K562 (cell line): ENCODE results near the gene CS. TPM values are rescaled to one million over a fixed set of nuclear protein-coding genes. Genes with fewer than 3 reads are reported as not detected.

Experiments used
- CTBP1 ChIP-seq: fragments of 450-650 bp; IDR thresholded peaks from 2 replicates; pipeline ENCODE4 v1.6.1; 2016; ENCODE audit warnings: borderline replicate concordance
- DMBX1 ChIP-seq: fragments of 250-450 bp; sonication (Bioruptor Pico); IDR thresholded peaks from 2 replicates; pipeline ENCODE4 v1.8.0; 2022; ENCODE audit warnings: inconsistent platforms, mild to moderate bottlenecking, moderate library complexity, borderline replicate concordance
- ESRRA ChIP-seq: fragments of 450-650 bp; IDR thresholded peaks from 2 replicates; pipeline ENCODE4 v1.6.1; 2014; ENCODE audit warnings: low read depth, mild to moderate bottlenecking, moderate library complexity, borderline replicate concordance
- HMG20B ChIP-seq: fragments of 250-450 bp; sonication (Bioruptor Pico); IDR thresholded peaks from 2 replicates; pipeline ENCODE4 v1.5.0; 2021; ENCODE audit warnings: mild to moderate bottlenecking
- MCM3 ChIP-seq: fragments of 450-650 bp; IDR thresholded peaks from 2 replicates; pipeline ENCODE4 v1.6.1; 2016
- PPARD ChIP-seq: fragments of 250-450 bp; sonication (Bioruptor Pico); IDR thresholded peaks from 2 replicates; pipeline ENCODE4 v1.8.0; 2022; ENCODE audit warnings: inconsistent platforms, mild to moderate bottlenecking, moderate library complexity
- ZNF717 ChIP-seq: fragments of 250-450 bp; sonication (Bioruptor Pico); IDR thresholded peaks from 2 replicates; pipeline ENCODE4 v1.5.0; 2021
- polyA plus RNA-seq, 8 experiments: library from polyadenylated mRNA; depleted of rRNA in 4 of 8; stranded (reverse) in 5 of 8; unstranded in 3 of 8; fragments of >200 nt; fragmentation: Nextera tagmentation in 2 of 8; fragmentation: Illumina TruSeq in 1 of 8; extraction: Ambion mirVana in 2 of 8; extraction: Trizol in 1 of 8; gene quantifications; 2 replicates each; pipeline versions ENCODE4 v1.2.1 to v1.2.3, GENCODE V29; 2011 to 2014; ENCODE audit warnings: inconsistent platforms in 1 of 8, missing spikeins in 1 of 8
- total RNA-seq, 7 experiments: library from RNA; depleted of rRNA in 6 of 7; stranded (reverse); fragments of >200 nt in 6 of 7; fragmentation: Illumina TruSeq in 2 of 7; extraction: Trizol in 2 of 7; gene quantifications; 2 replicates each; pipeline versions ENCODE4 v1.2.1 to v1.2.3, GENCODE V29; 2011 to 2021; ENCODE audit warnings: low replicate concordance in 1 of 7
- TF ChIP-seq, protein P1 (sequence below), 2 experiments: fragments of 450-650 bp in 1 of 2; sonication (generic) in 1 of 2; formaldehyde crosslinking in 1 of 2; IDR thresholded peaks; 2 replicates each; pipeline versions ENCODE4 v1.7.1 to v1.9.0; 2016 to 2022; ENCODE audit warnings: inconsistent platforms in 1 of 2, mild to moderate bottlenecking in 1 of 2, missing genetic modification reagents in 1 of 2
- TF ChIP-seq, protein P2 (sequence below): fragments of 250-450 bp; sonication (Bioruptor Pico); IDR thresholded peaks from 2 replicates; pipeline ENCODE4 v1.8.0; 2022; ENCODE audit warnings: moderate library complexity, mild to moderate bottlenecking, inconsistent platforms
- TF ChIP-seq, protein P3 (sequence below): sonication (generic); formaldehyde crosslinking; IDR thresholded peaks from 2 replicates; pipeline ENCODE4 v1.8.0; 2023; ENCODE audit warnings: mild to moderate bottlenecking, missing genetic modification reagents
- TF ChIP-seq, protein P4 (sequence below), 2 experiments: fragments of 450-650 bp in 1 of 2; sonication (generic) in 1 of 2; formaldehyde crosslinking in 1 of 2; IDR thresholded peaks in 1 of 2; conservative IDR thresholded peaks in 1 of 2; 2 replicates each; pipeline versions ENCODE4 v1.6.1 to v1.8.1; 2016 to 2023; ENCODE audit warnings: mild to moderate bottlenecking in 2 of 2, moderate library complexity in 2 of 2, inconsistent platforms in 1 of 2, missing genetic modification reagents in 1 of 2

CS gene
- total and polyA plus RNA-seq, 9 of the 15 experiments (the other 6 are each of a cell fraction or from before 2014, with no cell fraction given) = 99.9 to 390 (median 149) TPM

DNA sequence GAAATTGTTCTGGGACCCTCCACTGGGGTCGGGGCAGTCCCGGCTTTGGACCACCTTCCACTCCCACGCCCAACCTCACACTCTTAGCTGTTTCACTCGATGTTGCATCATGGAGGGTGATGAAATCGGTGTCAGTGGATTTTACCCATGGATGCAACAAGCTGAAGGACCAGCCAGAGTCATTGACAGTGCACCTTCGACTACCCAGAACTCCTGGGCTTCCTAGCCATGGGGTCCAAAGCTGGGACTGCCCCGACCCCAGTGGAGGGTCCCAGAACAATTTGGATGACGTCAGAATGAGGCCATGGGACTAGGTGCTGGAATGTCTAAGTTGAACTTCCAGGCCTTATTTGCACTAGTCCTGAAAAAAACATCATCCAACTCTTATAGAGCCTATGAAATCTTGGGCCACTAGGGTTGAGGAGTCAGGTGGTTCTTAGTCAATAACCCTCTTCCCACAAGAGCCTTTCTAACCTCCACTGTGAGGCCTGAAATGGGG lies 37.7 kb upstream of the CS start (continued):
- TF ChIP-seq, protein P1, sequence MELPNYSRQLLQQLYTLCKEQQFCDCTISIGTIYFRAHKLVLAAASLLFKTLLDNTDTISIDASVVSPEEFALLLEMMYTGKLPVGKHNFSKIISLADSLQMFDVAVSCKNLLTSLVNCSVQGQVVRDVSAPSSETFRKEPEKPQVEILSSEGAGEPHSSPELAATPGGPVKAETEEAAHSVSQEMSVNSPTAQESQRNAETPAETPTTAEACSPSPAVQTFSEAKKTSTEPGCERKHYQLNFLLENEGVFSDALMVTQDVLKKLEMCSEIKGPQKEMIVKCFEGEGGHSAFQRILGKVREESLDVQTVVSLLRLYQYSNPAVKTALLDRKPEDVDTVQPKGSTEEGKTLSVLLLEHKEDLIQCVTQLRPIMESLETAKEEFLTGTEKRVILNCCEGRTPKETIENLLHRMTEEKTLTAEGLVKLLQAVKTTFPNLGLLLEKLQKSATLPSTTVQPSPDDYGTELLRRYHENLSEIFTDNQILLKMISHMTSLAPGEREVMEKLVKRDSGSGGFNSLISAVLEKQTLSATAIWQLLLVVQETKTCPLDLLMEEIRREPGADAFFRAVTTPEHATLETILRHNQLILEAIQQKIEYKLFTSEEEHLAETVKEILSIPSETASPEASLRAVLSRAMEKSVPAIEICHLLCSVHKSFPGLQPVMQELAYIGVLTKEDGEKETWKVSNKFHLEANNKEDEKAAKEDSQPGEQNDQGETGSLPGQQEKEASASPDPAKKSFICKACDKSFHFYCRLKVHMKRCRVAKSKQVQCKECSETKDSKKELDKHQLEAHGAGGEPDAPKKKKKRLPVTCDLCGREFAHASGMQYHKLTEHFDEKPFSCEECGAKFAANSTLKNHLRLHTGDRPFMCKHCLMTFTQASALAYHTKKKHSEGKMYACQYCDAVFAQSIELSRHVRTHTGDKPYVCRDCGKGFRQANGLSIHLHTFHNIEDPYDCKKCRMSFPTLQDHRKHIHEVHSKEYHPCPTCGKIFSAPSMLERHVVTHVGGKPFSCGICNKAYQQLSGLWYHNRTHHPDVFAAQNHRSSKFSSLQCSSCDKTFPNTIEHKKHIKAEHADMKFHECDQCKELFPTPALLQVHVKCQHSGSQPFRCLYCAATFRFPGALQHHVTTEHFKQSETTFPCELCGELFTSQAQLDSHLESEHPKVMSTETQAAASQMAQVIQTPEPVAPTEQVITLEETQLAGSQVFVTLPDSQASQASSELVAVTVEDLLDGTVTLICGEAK (IDR thresholded peaks at IDR 0.05) = no peak
- TF ChIP-seq, protein P1 (CRISPR knock-in tag; IDR thresholded peaks at IDR 0.05) = no peak
- TF ChIP-seq MCM3 (no peak), ESRRA (no peak), ZNF717 (CRISPR knock-in tag) (no peak), HMG20B (CRISPR knock-in tag) (0 out of 2 replicates have a peak, but pooled peaks have one; percentile 27), CTBP1 (peak; percentile 52; the same call in 1 of the 2 replicates), PPARD (CRISPR knock-in tag) (no peak), DMBX1 (peak; percentile 94)
- TF ChIP-seq, protein P2, sequence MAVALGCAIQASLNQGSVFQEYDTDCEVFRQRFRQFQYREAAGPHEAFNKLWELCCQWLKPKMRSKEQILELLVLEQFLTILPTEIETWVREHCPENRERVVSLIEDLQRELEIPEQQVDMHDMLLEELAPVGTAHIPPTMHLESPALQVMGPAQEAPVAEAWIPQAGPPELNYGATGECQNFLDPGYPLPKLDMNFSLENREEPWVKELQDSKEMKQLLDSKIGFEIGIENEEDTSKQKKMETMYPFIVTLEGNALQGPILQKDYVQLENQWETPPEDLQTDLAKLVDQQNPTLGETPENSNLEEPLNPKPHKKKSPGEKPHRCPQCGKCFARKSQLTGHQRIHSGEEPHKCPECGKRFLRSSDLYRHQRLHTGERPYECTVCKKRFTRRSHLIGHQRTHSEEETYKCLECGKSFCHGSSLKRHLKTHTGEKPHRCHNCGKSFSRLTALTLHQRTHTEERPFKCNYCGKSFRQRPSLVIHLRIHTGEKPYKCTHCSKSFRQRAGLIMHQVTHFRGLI (CRISPR knock-in tag) = no peak
- TF ChIP-seq, protein P3, sequence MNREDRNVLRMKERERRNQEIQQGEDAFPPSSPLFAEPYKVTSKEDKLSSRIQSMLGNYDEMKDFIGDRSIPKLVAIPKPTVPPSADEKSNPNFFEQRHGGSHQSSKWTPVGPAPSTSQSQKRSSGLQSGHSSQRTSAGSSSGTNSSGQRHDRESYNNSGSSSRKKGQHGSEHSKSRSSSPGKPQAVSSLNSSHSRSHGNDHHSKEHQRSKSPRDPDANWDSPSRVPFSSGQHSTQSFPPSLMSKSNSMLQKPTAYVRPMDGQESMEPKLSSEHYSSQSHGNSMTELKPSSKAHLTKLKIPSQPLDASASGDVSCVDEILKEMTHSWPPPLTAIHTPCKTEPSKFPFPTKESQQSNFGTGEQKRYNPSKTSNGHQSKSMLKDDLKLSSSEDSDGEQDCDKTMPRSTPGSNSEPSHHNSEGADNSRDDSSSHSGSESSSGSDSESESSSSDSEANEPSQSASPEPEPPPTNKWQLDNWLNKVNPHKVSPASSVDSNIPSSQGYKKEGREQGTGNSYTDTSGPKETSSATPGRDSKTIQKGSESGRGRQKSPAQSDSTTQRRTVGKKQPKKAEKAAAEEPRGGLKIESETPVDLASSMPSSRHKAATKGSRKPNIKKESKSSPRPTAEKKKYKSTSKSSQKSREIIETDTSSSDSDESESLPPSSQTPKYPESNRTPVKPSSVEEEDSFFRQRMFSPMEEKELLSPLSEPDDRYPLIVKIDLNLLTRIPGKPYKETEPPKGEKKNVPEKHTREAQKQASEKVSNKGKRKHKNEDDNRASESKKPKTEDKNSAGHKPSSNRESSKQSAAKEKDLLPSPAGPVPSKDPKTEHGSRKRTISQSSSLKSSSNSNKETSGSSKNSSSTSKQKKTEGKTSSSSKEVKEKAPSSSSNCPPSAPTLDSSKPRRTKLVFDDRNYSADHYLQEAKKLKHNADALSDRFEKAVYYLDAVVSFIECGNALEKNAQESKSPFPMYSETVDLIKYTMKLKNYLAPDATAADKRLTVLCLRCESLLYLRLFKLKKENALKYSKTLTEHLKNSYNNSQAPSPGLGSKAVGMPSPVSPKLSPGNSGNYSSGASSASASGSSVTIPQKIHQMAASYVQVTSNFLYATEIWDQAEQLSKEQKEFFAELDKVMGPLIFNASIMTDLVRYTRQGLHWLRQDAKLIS (CRISPR knock-in tag) = 0 out of 2 replicates have a peak, but pooled peaks have one; percentile 48
- TF ChIP-seq, protein P4, sequence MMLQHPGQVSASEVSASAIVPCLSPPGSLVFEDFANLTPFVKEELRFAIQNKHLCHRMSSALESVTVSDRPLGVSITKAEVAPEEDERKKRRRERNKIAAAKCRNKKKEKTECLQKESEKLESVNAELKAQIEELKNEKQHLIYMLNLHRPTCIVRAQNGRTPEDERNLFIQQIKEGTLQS (IDR thresholded peaks at IDR 0.05) = peak; percentile 99
- TF ChIP-seq, protein P4 (CRISPR knock-in tag; conservative IDR thresholded peaks at IDR 0.05) = peak; percentile 86
